B cell (primary cell): ENCODE results near the gene FUCA2. TPM values are rescaled to one million over a fixed set of nuclear protein-coding genes. Genes with fewer than 3 reads are reported as not detected.

Source experiments
- ATAC-seq: fragments of 200-7000 bp; cut with Tn5 transposase; one replicate; pipeline ENCODE4 v1.10.0; 2021; ENCODE audit warnings: low read depth, mild to moderate bottlenecking, moderate number of reproducible peaks, moderate library complexity
- CTCF ChIA-PET: fragments of 350-600 bp; sonication (Branson Sonifier 250); formaldehyde crosslinking; loops from one replicate; lab custom pipeline; 2021; ENCODE audit warnings: antibody characterized with exemption, inconsistent platforms; lab: Charles Lee
- POLR2A ChIA-PET: fragments of 350-600 bp; sonication (Branson Sonifier 250); formaldehyde crosslinking; loops from one replicate; lab custom pipeline; 2021; ENCODE audit warnings: antibody characterized with exemption; lab: Charles Lee
- DNase-seq: peaks from one replicate; pipeline ENCODE4 v3.0.0; 2013
- H2AFZ ChIP-seq: 2 replicates; pipeline ENCODE4 v1.6.1; 2012; ENCODE audit warnings: mild to moderate bottlenecking, low read depth, low read length; ENCODE audit not compliant: insufficient read depth, poor library complexity, severe bottlenecking
- H3K27ac ChIP-seq, 2 donors: 1 replicate in 1 of 2; 2 replicates in 1 of 2; pipeline ENCODE4 v1.5.1; 2012 to 2013; ENCODE audit warnings: low read length in 2 of 2, mild to moderate bottlenecking in 2 of 2, moderate library complexity in 1 of 2
- H3K27me3 ChIP-seq, 4 experiments: fragments of 200-600 bp in 1 of 4; sonication (generic) in 1 of 4; replicated peaks in 1 of 4; 1 replicate in 2 of 4; 2 replicates in 2 of 4; pipeline versions ENCODE4 v1.6.1 to v1.7.0; 2013 to 2016; ENCODE audit warnings: low read length in 3 of 4, mild to moderate bottlenecking in 2 of 4, mixed read lengths in 1 of 4, moderate library complexity in 1 of 4; ENCODE audit not compliant: insufficient read depth in 4 of 4, control insufficient read depth in 3 of 4; ENCODE audit errors: control extremely low read depth in 1 of 4
- H3K36me3 ChIP-seq, 2 experiments: replicated peaks in 1 of 2; 1 replicate in 1 of 2; 2 replicates in 1 of 2; pipeline versions ENCODE4 v1.6.1 to v1.7.1; 2013; ENCODE audit warnings: low read length in 1 of 2; ENCODE audit not compliant: insufficient read depth in 2 of 2, control insufficient read depth in 1 of 2; ENCODE audit errors: control extremely low read depth in 1 of 2, extremely low read depth in 1 of 2
- H3K4me1 ChIP-seq, 2 donors: fragments of 200-600 bp in 1 of 2; sonication (generic) in 1 of 2; 1 replicate in 1 of 2; 2 replicates in 1 of 2; pipeline versions ENCODE4 v1.5.1 to v1.6.1; 2013 to 2017; ENCODE audit warnings: low read length in 2 of 2; ENCODE audit not compliant: control insufficient read depth in 2 of 2, insufficient read depth in 2 of 2
- H3K4me2 ChIP-seq: replicated peaks from 2 replicates; pipeline ENCODE3; 2012; ENCODE audit warnings: mild to moderate bottlenecking, low read depth, low read length; ENCODE audit not compliant: poor library complexity, severe bottlenecking
- H3K4me3 ChIP-seq, 5 experiments: fragments of 200-600 bp in 1 of 5; sonication (generic) in 1 of 5; 1 replicate in 3 of 5; 2 replicates in 2 of 5; pipeline versions ENCODE4 v1.5.1 to v1.7.0; 2011 to 2016; ENCODE audit warnings: low read length in 4 of 5, mild to moderate bottlenecking in 4 of 5, low read depth in 2 of 5, control low read depth in 1 of 5, moderate library complexity in 1 of 5; ENCODE audit not compliant: insufficient read depth in 1 of 5; ENCODE audit errors: control extremely low read depth in 1 of 5, extremely low read depth in 1 of 5
- H3K79me2 ChIP-seq: fragments of 200-600 bp; sonication (generic); one replicate; pipeline ENCODE4 v1.6.0; 2016; ENCODE audit warnings: low read length; ENCODE audit not compliant: control insufficient read depth, insufficient read depth
- H3K9ac ChIP-seq: fragments of 200-600 bp; sonication (generic); 2 replicates; pipeline ENCODE4 v1.6.1; 2017; ENCODE audit warnings: mild to moderate bottlenecking, low read length, moderate library complexity
- H3K9me3 ChIP-seq, 3 donors: one replicate each; pipeline versions ENCODE4 v1.6.1 to v1.7.1; 2013; ENCODE audit warnings: low read length in 2 of 3; ENCODE audit not compliant: control insufficient read depth in 2 of 3, insufficient read depth in 1 of 3; ENCODE audit errors: control extremely low read depth in 1 of 3
- H4K20me1 ChIP-seq: 2 replicates; pipeline ENCODE4 v1.6.0; 2012; ENCODE audit warnings: mild to moderate bottlenecking, low read length; ENCODE audit not compliant: insufficient read depth, control insufficient read depth, poor library complexity, severe bottlenecking
- H3K27ac Mint-ChIP-seq: one replicate; pipeline ENCODE4 v1.8.0; 2021; ENCODE audit warnings: mixed read lengths
- H3K27me3 Mint-ChIP-seq: one replicate; pipeline ENCODE4 v1.8.0; 2021; ENCODE audit warnings: mixed read lengths
- H3K4me1 Mint-ChIP-seq: one replicate; pipeline ENCODE4 v1.8.0; 2021; ENCODE audit warnings: mixed read lengths
- H3K4me3 Mint-ChIP-seq: one replicate; pipeline ENCODE4 v1.8.0; 2021; ENCODE audit warnings: mixed read lengths
- H3K9me3 Mint-ChIP-seq: one replicate; pipeline ENCODE4 v1.8.0; 2022; ENCODE audit warnings: mixed read lengths; ENCODE audit not compliant: insufficient read depth
- CTCF ChIP-seq: fragments of 200-600 bp; IDR thresholded peaks from one replicate; pipeline ENCODE4 v1.8.0; 2022; ENCODE audit warnings: antibody characterized with exemption, mild to moderate bottlenecking
- EZH2 ChIP-seq: IDR thresholded peaks from 2 replicates; pipeline ENCODE4 v1.6.1; 2012; ENCODE audit warnings: borderline replicate concordance, low read depth, mild to moderate bottlenecking, moderate library complexity, low read length; ENCODE audit not compliant: insufficient read depth, poor library complexity, severe bottlenecking
- WGBS: methylation state at CpG from one replicate; pipeline ENCODE4 v1.1.5; 2013; ENCODE audit warnings: missing lambda C conversion rate; ENCODE audit not compliant: insufficient coverage; 5-methylcytosine and 5-hydroxymethylcytosine counted together
- intact Hi-C: fragments of 100-400 bp; cut with micrococcal nuclease; formaldehyde crosslinking; loops from one replicate; pipeline ENCODE4 v1.10.0; 2022
- polyA plus RNA-seq: library from polyadenylated mRNA; depleted of rRNA; stranded (reverse); fragments of >200 nt; gene quantifications from 2 replicates; pipeline ENCODE4 v1.2.3, GENCODE V29; 2012
- total RNA-seq, 2 donors: library from RNA; stranded (reverse); fragments of 120-200 nt in 1 of 2; gene quantifications; 1 replicate in 1 of 2; 2 replicates in 1 of 2; pipeline versions ENCODE4 v1.2.3 to v1.2.4, GENCODE V29; 2013 to 2022

FUCA2 gene
- total and polyA plus RNA-seq, 2 donors (not counting 1 experiment from before 2014, with no cell fraction given) = 3.6 to 8.3 TPM

GRCh38 chr6:143545165-143545564 lies 33.6 kb upstream of the FUCA2 start:
- H3K27ac Mint-ChIP-seq = no peak overlapping the region
- no peak for ATAC-seq

More at GRCh38 chr6:143545165-143545564, 33.6 kb upstream of the FUCA2 start:
- WGBS = 71% methylated on average over 1 of the region's 2 CpGs
- H3K27ac ChIP-seq = no peak overlapping the region
- no peak for DNase-seq
- H4K20me1 ChIP-seq = no peaks in the 10 kb centered on the region
- peaks cover 8% of the 10 kb centered on the region for H3K79me2 ChIP-seq
- H2AFZ ChIP-seq = no peak overlapping the region
- no peaks in the 10 kb centered on the region for H3K27me3 Mint-ChIP-seq
- no peaks in the 10 kb centered on the region for H3K9me3 Mint-ChIP-seq
- peaks cover 14% of the 10 kb centered on the region for H3K4me1 Mint-ChIP-seq
- H3K4me2 ChIP-seq = no peak overlapping the region
- H3K27me3 ChIP-seq = no peaks in the 10 kb centered on the region
- H3K4me1 ChIP-seq = peaks cover 6 to 7% of the 10 kb centered on the region in 2 donors
- CTCF ChIA-PET = no interaction called here
- H3K9me3 ChIP-seq = no peaks in the 10 kb centered on the region
- no peaks in the 10 kb centered on the region for H3K36me3 ChIP-seq
- POLR2A ChIA-PET = no interaction called here
- intact Hi-C loops = no loop called here
- H3K4me3 Mint-ChIP-seq = no peak overlapping the region
- no peak overlapping the region for H3K9ac ChIP-seq
- TF ChIP-seq EZH2 = no peak
- no peak for TF ChIP-seq CTCF
- H3K4me3 ChIP-seq = no peak overlapping the region
